Sigmoid colon (tissue), 7 donors: ENCODE results near the gene SAMD14. TPM values are rescaled to one million over a fixed set of nuclear protein-coding genes. Genes with fewer than 3 reads are reported as not detected.
"Not testable (repeated sequence)": the region's sequence is repeated elsewhere in the genome, so short reads cannot be mapped to it uniquely, and the experiment has no call there.

Experiments used
- DNase-seq: peaks from one replicate; pipeline ENCODE4 v3.0.0-alpha.2; 2019
- H3K27ac ChIP-seq, 4 donors: fragments of 200-600 bp; sonication (generic); one replicate each; pipeline ENCODE4 v1.5.1; 2016 to 2019; ENCODE audit warnings: mild to moderate bottlenecking in 1 of 4
- H3K27me3 ChIP-seq, 3 donors: fragments of 200-600 bp; sonication (generic); one replicate each; pipeline ENCODE4 v1.5.1; 2019; ENCODE audit warnings: mild to moderate bottlenecking in 1 of 3
- H3K36me3 ChIP-seq, 4 donors: fragments of 200-600 bp; sonication (generic); one replicate each; pipeline ENCODE4 v1.5.1; 2016 to 2019
- H3K4me1 ChIP-seq, 4 donors: fragments of 200-600 bp; sonication (generic); one replicate each; pipeline ENCODE4 v1.5.1; 2017 to 2019
- H3K4me3 ChIP-seq, 4 donors: fragments of 200-600 bp; sonication (generic); one replicate each; pipeline ENCODE4 v1.5.1; 2017 to 2019; ENCODE audit warnings: mild to moderate bottlenecking in 2 of 4, moderate library complexity in 1 of 4
- H3K9me3 ChIP-seq, 4 donors: fragments of 200-600 bp in 3 of 4; sonication (generic) in 3 of 4; one replicate each; pipeline versions ENCODE4 v1.5.1 to v1.6.1; 2013 to 2019
- EP300 ChIP-seq, 4 donors: sonication (generic); formaldehyde crosslinking; IDR thresholded peaks; one replicate each; pipeline ENCODE4 v1.6.1; 2017; ENCODE audit warnings: antibody characterized with exemption in 4 of 4
- POLR2A ChIP-seq, 2 donors: fragments of 450-650 bp; IDR thresholded peaks; one replicate each; pipeline ENCODE4 v1.6.1; 2016; ENCODE audit warnings: antibody characterized with exemption in 2 of 2, mild to moderate bottlenecking in 2 of 2, moderate library complexity in 2 of 2
- POLR2AphosphoS5 ChIP-seq, 4 donors: sonication (generic); formaldehyde crosslinking; IDR thresholded peaks; one replicate each; pipeline ENCODE4 v1.6.1; 2017; ENCODE audit warnings: antibody characterized with exemption in 4 of 4
- WGBS, 2 donors: extraction: QIAGEN DNeasy Blood & Tissue Kit; methylation state at CpG; one replicate each; pipeline ENCODE4 v1.1.7; 2013; 5-methylcytosine and 5-hydroxymethylcytosine counted together
- intact Hi-C: fragments of 100-400 bp; cut with DNase I; formaldehyde crosslinking; loops from one replicate; pipeline ENCODE4 v1.15.1; 2023
- polyA plus RNA-seq, 3 donors: library from polyadenylated mRNA; stranded (reverse); fragments of 200-250 nt; gene quantifications; one replicate each; pipeline ENCODE4 v1.2.3, GENCODE V29; 2013
- total RNA-seq, 4 donors: library from RNA; depleted of rRNA; stranded (reverse); fragments of >200 nt; gene quantifications; one replicate each; pipeline ENCODE4 v1.1.0, GENCODE V29; 2016
- TF ChIP-seq, protein P1 (sequence below), 4 experiments: fragments of 450-650 bp in 3 of 4; fragments of 200-600 bp in 1 of 4; IDR thresholded peaks; one replicate each; pipeline ENCODE4 v1.5.1; 2016 to 2019; ENCODE audit warnings: antibody characterized with exemption in 4 of 4, mild to moderate bottlenecking in 3 of 4, moderate library complexity in 2 of 4
- donor health status: healthy with polysubstance abuse.
- donor health status: Bipolar disorder and iron deficiency.
- donor health status: healthy.

The SAMD14 gene
- total and polyA plus RNA-seq, 7 donors: 0.16 to 2.5 (median 0.92) TPM

- Histone ChIP-seq H3K9me3 (no peaks in the 10 kb centered on the region), H3K36me3 (peaks cover 7 to 12% (median 10%) of the 10 kb centered on the region in 4 donors), H3K4me3 (no peak overlapping the region), H3K27ac (peak overlapping the region; percentile 91 to 96 (median 94)), H3K27me3 (no peaks in the 10 kb centered on the region), H3K4me1 (peaks cover 0 to 64% (median 63%) of the 10 kb centered on the region in 4 donors)
- intact Hi-C loops: loop anchor here (2.0 kb wide), 1 partner anchor 38 kb away; no protein-coding TSS in a partner anchor
- 71 to 87% methylated on average over 20 of the region's 20 CpGs for WGBS, 2 donors
- DNase-seq: peak; percentile 86
- TF ChIP-seq POLR2AphosphoS5 (IDR thresholded peaks at IDR 0.05): peak in 2 of 4 donors; percentile 15 to 28
- no peak for TF ChIP-seq EP300 (IDR thresholded peaks at IDR 0.05)
- TF ChIP-seq, protein P1, sequence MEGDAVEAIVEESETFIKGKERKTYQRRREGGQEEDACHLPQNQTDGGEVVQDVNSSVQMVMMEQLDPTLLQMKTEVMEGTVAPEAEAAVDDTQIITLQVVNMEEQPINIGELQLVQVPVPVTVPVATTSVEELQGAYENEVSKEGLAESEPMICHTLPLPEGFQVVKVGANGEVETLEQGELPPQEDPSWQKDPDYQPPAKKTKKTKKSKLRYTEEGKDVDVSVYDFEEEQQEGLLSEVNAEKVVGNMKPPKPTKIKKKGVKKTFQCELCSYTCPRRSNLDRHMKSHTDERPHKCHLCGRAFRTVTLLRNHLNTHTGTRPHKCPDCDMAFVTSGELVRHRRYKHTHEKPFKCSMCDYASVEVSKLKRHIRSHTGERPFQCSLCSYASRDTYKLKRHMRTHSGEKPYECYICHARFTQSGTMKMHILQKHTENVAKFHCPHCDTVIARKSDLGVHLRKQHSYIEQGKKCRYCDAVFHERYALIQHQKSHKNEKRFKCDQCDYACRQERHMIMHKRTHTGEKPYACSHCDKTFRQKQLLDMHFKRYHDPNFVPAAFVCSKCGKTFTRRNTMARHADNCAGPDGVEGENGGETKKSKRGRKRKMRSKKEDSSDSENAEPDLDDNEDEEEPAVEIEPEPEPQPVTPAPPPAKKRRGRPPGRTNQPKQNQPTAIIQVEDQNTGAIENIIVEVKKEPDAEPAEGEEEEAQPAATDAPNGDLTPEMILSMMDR (IDR thresholded peaks at IDR 0.05): no peak
Measured at GRCh38 chr17:50064253-50065001, 65.5 kb downstream of the SAMD14 start.

- DNase-seq: no peak
- peak overlapping the region; percentile 91 to 96 (median 94) for H3K27ac ChIP-seq
- H3K27me3 ChIP-seq: no peaks in the 10 kb centered on the region
- intact Hi-C loops: loop anchor here (2.0 kb wide), 1 partner anchor 37 kb away; no protein-coding TSS in a partner anchor
- H3K4me3 ChIP-seq: no peak overlapping the region
- H3K36me3 ChIP-seq: peaks cover 7 to 9% (median 8%) of the 10 kb centered on the region in 4 donors
- peaks cover 0 to 71% (median 71%) of the 10 kb centered on the region in 4 donors for H3K4me1 ChIP-seq
- TF ChIP-seq POLR2A (IDR thresholded peaks at IDR 0.05) (no peak), EP300 (IDR thresholded peaks at IDR 0.05) (no peak), POLR2AphosphoS5 (IDR thresholded peaks at IDR 0.05) (no peak)
- TF ChIP-seq, protein P1 (IDR thresholded peaks at IDR 0.05): no peak
- no peaks in the 10 kb centered on the region for H3K9me3 ChIP-seq
- WGBS, 2 donors: 94 to 96% methylated on average over 8 of the region's 8 CpGs
Measured at GRCh38 chr17:50063561-50064252, 66.3 kb downstream of the SAMD14 start.

GRCh38 chr17:50062293-50063243, 67.4 kb downstream of the SAMD14 start:
- Histone ChIP-seq H3K27me3 (no peaks in the 10 kb centered on the region), H3K4me3 (no peak overlapping the region), H3K4me1 (peaks cover 0 to 82% (median 80%) of the 10 kb centered on the region in 4 donors), H3K9me3 (no peaks in the 10 kb centered on the region), H3K27ac (peak overlapping the region; percentile 91 to 96 (median 94)), H3K36me3 (no peaks in the 10 kb centered on the region)
- TF ChIP-seq EP300 (IDR thresholded peaks at IDR 0.05) (no peak), POLR2A (IDR thresholded peaks at IDR 0.05) (no peak), POLR2AphosphoS5 (IDR thresholded peaks at IDR 0.05) (peak in 3 of 4 donors; percentile 5 to 37 (median 14))
- TF ChIP-seq, protein P1 (IDR thresholded peaks at IDR 0.05): no peak
- DNase-seq: peak; percentile 93
- intact Hi-C loops: no loop called here
- 38 to 68% methylated on average over 10 of the region's 10 CpGs for WGBS, 2 donors

- H3K4me3 ChIP-seq, H3K9me3 ChIP-seq, H3K27me3 ChIP-seq, H3K36me3 ChIP-seq, DNase-seq, intact Hi-C loops: not testable (repeated sequence)
- WGBS, 2 donors: 57 to 86% methylated on average over 10 of the region's 10 CpGs
- Histone ChIP-seq H3K4me1 (peaks cover 0 to 91% (median 89%) of the 10 kb centered on the region in 4 donors), H3K27ac (peak overlapping the region; percentile 91 to 96 (median 94))
Measured at GRCh38 chr17:50061713-50062045, 68.3 kb downstream of the SAMD14 start.
